ENCODE measurements around the gene XPO5. TPM values are rescaled to one million over a fixed set of nuclear protein-coding genes. Genes with fewer than 3 reads are reported as not detected.
A peak's percentile ranks its signal among the peaks of the same experiment; 100 is the strongest.

The XPO5 gene
- 10 to 100 TPM; 11.7 to 20.1 (median 17.0) TPM for total RNA-seq
- polyA plus RNA-seq, result 10 to 100 TPM in 1 of 2 donors, 1 to 10 TPM in 1; 6.9 to 10.8 TPM
- long read RNA-seq, donor 1, full-length matches to known transcripts, result 7 of 13 reads
- long read RNA-seq, donor 1, partial matches to known transcripts, result 2 of 13 reads
- long read RNA-seq, donor 1, other reads (novel, unspliced or antisense), result 4 of 13 reads
- long read RNA-seq, donor 2, full-length matches to known transcripts, result 5 of 9 reads
- long read RNA-seq, donor 2, partial matches to known transcripts, result 4 of 9 reads
- long read RNA-seq, donor 2, other reads (novel, unspliced or antisense), result 0 of 9 reads
- long read RNA-seq, donor 3, full-length matches to known transcripts, result 29 of 42 reads
- long read RNA-seq, donor 3, partial matches to known transcripts, result 6 of 42 reads
- long read RNA-seq, donor 3, other reads (novel, unspliced or antisense), result 7 of 42 reads

DNA sequence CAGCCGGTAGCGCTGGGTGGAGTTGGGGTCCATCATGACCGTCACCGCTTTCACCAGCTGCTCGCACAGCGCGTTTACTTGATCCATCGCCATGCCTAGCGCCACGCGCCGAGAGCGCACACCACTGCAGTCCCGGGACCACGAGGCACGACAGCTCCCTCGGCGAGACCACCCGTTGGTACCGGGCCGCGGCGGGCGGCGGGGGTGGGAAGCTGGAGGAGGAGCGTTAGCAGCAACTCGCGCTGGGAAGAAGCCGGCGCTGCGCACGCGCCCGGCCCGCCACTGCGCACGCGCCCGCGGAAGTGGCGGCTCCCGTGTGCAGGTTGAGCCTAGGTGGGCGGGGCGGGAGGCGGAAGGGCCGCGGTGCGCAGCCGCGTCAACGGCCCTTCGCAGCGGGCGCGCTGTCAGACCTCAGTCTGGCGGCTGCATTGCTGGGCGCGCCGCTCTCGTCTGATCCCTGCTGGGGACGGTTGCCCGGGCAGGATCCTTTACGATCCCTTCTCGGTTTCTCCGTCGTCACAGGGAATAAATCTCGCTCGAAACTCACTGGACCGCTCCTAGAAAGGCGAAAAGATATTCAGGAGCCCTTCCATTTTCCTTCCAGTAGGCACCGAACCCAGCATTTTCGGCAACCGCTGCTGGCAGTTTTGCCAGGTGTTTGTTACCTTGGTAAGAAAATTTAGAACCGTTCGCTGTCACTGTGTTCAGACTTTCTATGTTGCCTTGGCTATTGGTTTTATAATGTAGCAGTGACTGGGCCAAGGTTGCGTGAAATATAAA, at the start of gene XPO5, which contains the start of gene POLH:
Gene XPO5, minus strand, starts transcription at position 267 of the 780 bp plus-strand sequence. Its CDS starts 174 bp downstream, at position 93.
Gene POLH, plus strand, starts transcription at position 414 of the 780 bp plus-strand sequence. CDS start 6,135 bp downstream, outside the sequence.
- intact Hi-C loops (cut with DNase I), result loop anchor here in 1 of 10 donors (2.0 kb wide), 1 partner anchor 59 kb away; the partner anchor contains the start of genes POLR1C and YIPF3
- ATAC-seq (peak; percentile 98 to 99 (median 99)), DNase-seq (peak; percentile 88 to 93)
- H3K27me3 ChIP-seq, result no peaks in the 10 kb centered on the region
- TF ChIP-seq CTCF (IDR thresholded peaks at IDR 0.05), result peak in 4 of 9 donors; percentile 26 to 49 (median 42)
- WGBS, 2 donors, result 0 to 1% methylated on average over 73 to 76 of the region's 76 CpGs
- H3K4me1 ChIP-seq, result peaks cover 4 to 46% (median 32%) of the 10 kb centered on the region in 9 donors
- peak within 1 kb of the TSS; percentile 4 to 91 (median 84) for H3K27ac ChIP-seq
- no peaks in the 10 kb centered on the region for H3K9me3 ChIP-seq
- H3K4me3 ChIP-seq, result peak within 1 kb of the TSS; percentile 69 to 100 (median 92)
- peaks cover 0 to 26% (median 0%) of the 10 kb centered on the region in 9 donors for H3K36me3 ChIP-seq

DNA sequence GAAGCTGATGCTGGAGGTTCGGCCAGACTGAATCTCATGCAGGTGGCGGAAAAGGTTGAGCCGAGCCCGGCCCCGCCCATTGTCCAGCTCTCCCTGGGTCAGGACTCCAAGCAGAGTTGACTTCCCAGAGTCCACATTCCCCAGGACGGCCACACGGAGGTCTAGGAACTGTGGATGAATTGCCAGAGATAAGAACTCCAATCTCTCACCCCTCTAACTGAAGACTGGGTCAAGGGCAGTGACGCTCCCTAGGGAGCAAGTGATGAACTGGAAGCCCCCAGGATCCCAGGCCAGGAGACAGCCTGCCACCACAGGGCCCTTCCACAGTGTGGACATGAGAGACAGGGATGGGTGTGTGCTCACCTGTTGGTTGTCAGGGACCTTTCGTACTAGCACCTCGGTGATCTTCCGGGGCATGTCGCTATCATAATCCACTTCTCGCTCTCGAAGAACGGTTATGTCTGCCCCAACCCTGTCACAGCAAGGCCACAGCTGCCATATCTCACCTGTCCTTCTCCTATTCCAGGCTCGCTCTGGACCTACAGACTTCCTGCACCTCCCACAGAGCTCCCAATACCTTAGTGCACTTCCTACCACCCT, 49.7 kb upstream of the XPO5 start:
- H3K4me1 ChIP-seq, result peaks cover 10 to 35% (median 25%) of the 10 kb centered on the region in 9 donors
- peaks cover 0 to 61% (median 46%) of the 10 kb centered on the region in 9 donors for H3K36me3 ChIP-seq
- intact Hi-C loops (cut with DNase I), result no loop called here
- no peaks in the 10 kb centered on the region for H3K27me3 ChIP-seq
- H3K4me3 ChIP-seq, result no peak overlapping the region
- 91 to 93% methylated on average over 16 of the region's 16 CpGs for WGBS, 2 donors
- no peaks in the 10 kb centered on the region for H3K9me3 ChIP-seq
- peak overlapping the region in 1 of 10 donors; percentile 99 for H3K27ac ChIP-seq
- no peak for DNase-seq
- ATAC-seq, result no peak
- no peak for TF ChIP-seq CTCF (IDR thresholded peaks at IDR 0.05)

DNA sequence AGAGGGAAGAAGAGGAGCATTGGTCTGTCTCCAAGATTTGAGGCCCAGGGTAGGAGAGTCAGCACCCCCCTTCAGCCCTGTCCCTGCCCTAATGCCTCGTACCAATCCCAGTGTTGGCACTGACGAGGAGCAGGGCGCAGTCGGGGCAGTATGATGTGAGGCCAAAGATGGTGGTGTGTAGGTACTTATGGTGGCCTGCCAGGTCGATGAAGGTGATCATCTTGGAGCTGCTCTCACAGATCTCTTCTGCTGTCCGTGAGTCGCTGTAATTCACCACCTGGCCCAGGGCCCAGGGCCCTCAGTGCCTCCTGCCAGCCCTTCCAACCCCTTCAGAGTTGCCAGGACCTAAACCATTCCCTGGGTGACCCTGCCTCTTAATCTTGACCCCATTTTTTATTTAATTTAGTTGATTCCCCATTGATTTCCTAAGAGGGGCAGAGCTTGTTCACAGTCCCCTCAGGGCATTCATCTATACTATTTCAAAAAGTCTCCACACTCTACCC, 49.0 kb upstream of the XPO5 start:
- Histone ChIP-seq H3K27me3 (no peaks in the 10 kb centered on the region), H3K36me3 (peaks cover 0 to 68% (median 52%) of the 10 kb centered on the region in 9 donors), H3K27ac (no peak overlapping the region), H3K4me3 (no peak overlapping the region), H3K9me3 (no peaks in the 10 kb centered on the region), H3K4me1 (peaks cover 10 to 29% (median 19%) of the 10 kb centered on the region in 9 donors)
- TF ChIP-seq CTCF (IDR thresholded peaks at IDR 0.05), result no peak
- ATAC-seq (no peak), DNase-seq (no peak)
- WGBS, 2 donors, result 80 to 82% methylated on average over 7 of the region's 7 CpGs
- intact Hi-C loops (cut with DNase I), result no loop called here
